AG08396 (cell line): ENCODE measurements around the gene PSD.

Source experiments
- DNase-seq: peaks from one replicate; pipeline ENCODE4 v3.0.0; 2012; ENCODE audit warnings: low spot score, mixed read lengths

The PSD gene

GRCh38 chr10:102384606-102385429 lies 33.8 kb downstream of the PSD start:
- DNase-seq, result no peak

- DNase-seq, result no peak
These were observed 34.5 kb downstream of the PSD start for GRCh38 chr10:102384053-102384452.

GRCh38 chr10:102382871-102383270 lies 35.7 kb downstream of the PSD start:
- DNase-seq, result no peak

GRCh38 chr10:102381983-102382382 lies 36.6 kb downstream of the PSD start:
- no peak for DNase-seq

GRCh38 chr10:102379383-102379782 lies 39.2 kb downstream of the PSD start:
- DNase-seq, result no peak

- no peak for DNase-seq
These were observed 41.7 kb downstream of the PSD start for GRCh38 chr10:102376901-102377300.

GRCh38 chr10:102375867-102376266 lies 42.7 kb downstream of the PSD start:
- DNase-seq, result no peak

GRCh38 chr10:102375250-102375649 lies 43.3 kb downstream of the PSD start:
- no peak for DNase-seq

- no peak for DNase-seq
These were observed 47.3 kb downstream of the PSD start for GRCh38 chr10:102371295-102371694.

GRCh38 chr10:102368077-102368476 lies 50.5 kb downstream of the PSD start:
- DNase-seq, result no peak

- no peak for DNase-seq
These were observed 51.1 kb downstream of the PSD start for GRCh38 chr10:102367441-102367840.

- DNase-seq, result no peak
These were observed 59.7 kb downstream of the PSD start for GRCh38 chr10:102358712-102359382.

GRCh38 chr10:102354451-102354850 lies 64.1 kb downstream of the PSD start:
- no peak for DNase-seq
